ENCODE measurements around the gene PCYT2.

PCYT2 gene

DNA sequence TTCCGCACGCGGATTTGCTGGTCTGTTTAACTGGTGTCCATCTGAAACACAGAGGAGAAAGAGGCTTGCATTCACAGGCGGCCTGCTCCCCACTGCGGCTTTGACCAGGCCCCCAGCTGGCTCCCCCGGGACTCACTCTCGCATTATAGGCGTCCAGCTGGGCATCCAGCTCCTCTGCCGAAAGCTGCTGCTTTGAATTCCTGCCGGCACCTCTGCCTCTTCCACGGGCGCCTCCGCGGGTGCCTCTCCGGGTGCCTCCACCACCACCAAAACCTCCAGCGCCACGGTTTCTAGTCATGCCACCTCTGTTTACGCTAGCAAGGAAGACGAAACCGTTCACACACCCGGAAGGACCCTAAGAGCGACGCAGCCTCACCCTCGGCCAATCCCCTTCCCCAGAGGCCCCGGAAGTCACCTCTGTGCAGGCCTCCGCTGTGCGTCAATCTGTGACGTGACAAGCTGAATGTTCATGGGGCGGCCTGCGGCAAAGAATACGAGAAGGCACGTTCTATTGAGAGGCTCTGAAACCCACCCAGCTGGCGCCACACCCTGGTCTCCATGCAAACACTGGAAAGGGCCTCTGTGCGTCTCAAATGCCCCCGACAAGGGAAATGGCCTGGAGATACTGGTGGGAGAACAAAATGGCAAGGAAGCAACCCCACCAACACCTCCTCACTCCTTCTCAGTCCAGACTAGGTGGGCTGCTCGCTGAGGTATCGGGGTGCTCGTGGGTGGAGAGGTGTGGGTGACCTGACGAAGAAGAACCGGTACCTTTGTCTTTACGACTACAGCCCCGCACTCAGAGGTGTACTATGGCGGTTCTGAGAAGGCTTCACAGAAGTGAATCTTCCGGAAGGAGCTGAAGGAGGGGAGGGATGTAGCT lies 22.9 kb downstream of the PCYT2 start:
- no peaks in the 10 kb centered on the region for H3K27me3 Mint-ChIP-seq
- peak overlapping the region; percentile 89 for H3K4me3 Mint-ChIP-seq
- peaks cover 21% of the 10 kb centered on the region for H3K4me1 Mint-ChIP-seq
- H3K36me3 Mint-ChIP-seq, result peaks cover 15% of the 10 kb centered on the region
- no peaks in the 10 kb centered on the region for H3K9me3 Mint-ChIP-seq
- peak overlapping the region; percentile 59 for H3K27ac Mint-ChIP-seq

DNA sequence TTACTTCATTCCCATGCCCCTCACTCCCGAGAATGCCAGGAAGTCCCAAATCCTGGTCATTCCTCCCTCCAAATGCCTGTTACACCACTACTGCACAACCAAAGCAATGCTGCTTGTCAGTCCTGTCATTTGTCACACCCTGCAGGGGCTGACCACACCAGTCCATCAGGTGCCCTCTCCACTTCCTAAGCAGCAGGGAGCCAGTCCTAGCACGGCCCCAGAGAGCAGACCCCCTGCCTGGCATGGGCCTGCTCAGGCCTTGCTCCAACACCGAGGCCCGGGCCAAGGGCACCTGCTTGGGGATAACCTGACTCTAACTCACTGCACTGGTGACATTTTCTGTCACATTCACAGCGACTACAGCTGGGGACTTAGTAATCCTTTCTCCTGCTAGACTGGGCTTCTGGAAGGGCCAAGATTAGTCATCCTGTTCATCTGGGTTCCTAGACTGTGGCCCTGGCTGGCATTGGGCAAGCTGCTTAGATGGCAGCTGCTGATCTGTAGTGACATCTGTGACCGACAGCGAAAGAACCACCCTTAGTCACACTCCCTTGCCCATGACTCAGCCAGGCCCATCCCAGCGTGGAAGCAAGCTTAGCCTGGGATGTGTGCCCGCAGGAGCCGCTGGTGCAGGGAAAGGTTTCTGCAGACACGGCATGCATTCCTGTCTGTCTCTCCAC lies 25.2 kb downstream of the PCYT2 start:
- peaks cover 13% of the 10 kb centered on the region for H3K36me3 Mint-ChIP-seq
- H3K9me3 Mint-ChIP-seq, result no peaks in the 10 kb centered on the region
- peaks cover 18% of the 10 kb centered on the region for H3K4me1 Mint-ChIP-seq
- peak overlapping the region; percentile 80 for H3K27ac Mint-ChIP-seq
- no peak overlapping the region for H3K4me3 Mint-ChIP-seq
- no peaks in the 10 kb centered on the region for H3K27me3 Mint-ChIP-seq

DNA sequence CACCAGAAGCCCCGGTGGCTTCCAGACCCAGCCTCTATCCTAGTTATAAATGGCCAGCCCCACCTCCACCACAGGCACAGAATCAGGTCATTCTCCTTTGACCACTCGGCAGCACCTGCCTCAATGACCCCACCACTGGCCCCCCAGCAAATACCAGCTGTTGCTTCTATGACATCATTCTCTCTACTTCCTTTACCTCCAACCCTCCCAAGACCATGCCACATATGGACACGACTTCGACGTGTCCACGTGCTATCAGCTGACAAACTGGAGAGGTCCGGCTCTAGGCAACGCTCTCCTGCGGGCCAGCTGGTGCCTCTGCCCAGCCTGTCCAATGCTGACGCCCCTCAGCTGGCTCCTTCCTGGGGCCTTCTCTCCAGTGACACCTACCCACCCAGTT lies 25.7 kb downstream of the PCYT2 start:
- Mint-ChIP-seq H3K4me1 (peaks cover 18% of the 10 kb centered on the region), H3K4me3 (no peak overlapping the region), H3K9me3 (no peaks in the 10 kb centered on the region), H3K27ac (peak overlapping the region; percentile 80), H3K36me3 (peaks cover 13% of the 10 kb centered on the region), H3K27me3 (no peaks in the 10 kb centered on the region)

GRCh38 chr17:81884968-81885367 lies 26.2 kb downstream of the PCYT2 start:
- peaks cover 8% of the 10 kb centered on the region for H3K36me3 Mint-ChIP-seq
- no peak overlapping the region for H3K27ac Mint-ChIP-seq
- no peaks in the 10 kb centered on the region for H3K9me3 Mint-ChIP-seq
- H3K27me3 Mint-ChIP-seq, result no peaks in the 10 kb centered on the region
- H3K4me1 Mint-ChIP-seq, result peaks cover 18% of the 10 kb centered on the region
- H3K4me3 Mint-ChIP-seq, result no peak overlapping the region

- H3K36me3 Mint-ChIP-seq, result peaks cover 11% of the 10 kb centered on the region
Measured at GRCh38 chr17:81884520-81884919, 26.7 kb downstream of the PCYT2 start.

DNA sequence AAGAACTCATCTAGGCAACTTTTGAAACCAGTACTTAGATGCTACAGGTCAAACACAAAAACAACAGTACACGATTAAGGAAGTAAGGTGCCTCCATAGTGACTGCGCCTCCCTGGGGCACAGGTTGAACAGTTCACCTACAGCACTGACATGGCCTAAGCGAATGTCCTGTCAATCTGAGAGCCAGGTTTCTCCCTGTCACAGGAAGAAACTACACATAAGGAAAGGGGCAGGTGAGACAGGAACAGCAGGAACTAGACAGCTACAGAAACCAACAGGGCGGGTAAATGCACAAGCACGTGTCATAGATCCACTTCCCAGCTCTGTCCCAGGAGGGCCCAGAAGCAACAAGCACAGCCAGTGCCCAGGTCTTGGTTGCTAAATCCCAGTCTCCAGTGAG lies 32.1 kb downstream of the PCYT2 start:
- H3K4me1 Mint-ChIP-seq, result peaks cover 7% of the 10 kb centered on the region
- no peaks in the 10 kb centered on the region for H3K27me3 Mint-ChIP-seq
- H3K4me3 Mint-ChIP-seq, result no peak overlapping the region
- H3K9me3 Mint-ChIP-seq, result no peaks in the 10 kb centered on the region
- peaks cover 9% of the 10 kb centered on the region for H3K36me3 Mint-ChIP-seq
- no peak overlapping the region for H3K27ac Mint-ChIP-seq

More at GRCh38 chr17:81884520-81884919, 26.7 kb downstream of the PCYT2 start:
- H3K27ac Mint-ChIP-seq, result no peak overlapping the region
- H3K27me3 Mint-ChIP-seq, result no peaks in the 10 kb centered on the region
- peaks cover 18% of the 10 kb centered on the region for H3K4me1 Mint-ChIP-seq
- no peaks in the 10 kb centered on the region for H3K9me3 Mint-ChIP-seq
- H3K4me3 Mint-ChIP-seq, result no peak overlapping the region

GRCh38 chr17:81878294-81878693 lies 32.9 kb downstream of the PCYT2 start:
- Mint-ChIP-seq H3K9me3 (no peaks in the 10 kb centered on the region), H3K27me3 (no peaks in the 10 kb centered on the region), H3K4me1 (peaks cover 14% of the 10 kb centered on the region), H3K4me3 (no peak overlapping the region), H3K27ac (no peak overlapping the region), H3K36me3 (peaks cover 9% of the 10 kb centered on the region)

DNA sequence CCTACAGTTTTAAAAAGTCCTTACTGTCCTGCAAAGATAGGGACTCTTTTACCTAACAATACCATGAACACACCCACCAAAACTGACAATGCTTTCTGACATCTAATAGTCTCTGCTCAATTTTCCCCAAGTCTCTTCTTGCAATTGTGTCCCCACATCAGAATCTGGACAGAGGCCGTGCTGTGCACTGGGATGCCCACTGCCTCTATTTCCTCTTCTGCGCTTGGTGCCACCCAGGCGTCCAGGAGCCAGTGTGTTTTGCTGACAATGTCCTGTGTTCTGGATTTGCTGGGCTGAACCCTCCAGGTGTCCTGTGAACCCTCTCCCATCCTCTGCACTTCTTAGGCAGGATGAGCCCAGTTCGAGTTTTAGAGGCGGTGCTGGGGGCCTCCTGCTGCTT lies 33.6 kb downstream of the PCYT2 start:
- Mint-ChIP-seq H3K27ac (no peak overlapping the region), H3K4me1 (peaks cover 21% of the 10 kb centered on the region), H3K4me3 (no peak overlapping the region), H3K36me3 (peaks cover 9% of the 10 kb centered on the region), H3K27me3 (no peaks in the 10 kb centered on the region), H3K9me3 (no peaks in the 10 kb centered on the region)

- no peaks in the 10 kb centered on the region for H3K9me3 Mint-ChIP-seq
- peaks cover 41% of the 10 kb centered on the region for H3K4me1 Mint-ChIP-seq
- H3K4me3 Mint-ChIP-seq, result peak overlapping the region; percentile 82
- peaks cover 6% of the 10 kb centered on the region for H3K36me3 Mint-ChIP-seq
- H3K27me3 Mint-ChIP-seq, result no peaks in the 10 kb centered on the region
- H3K27ac Mint-ChIP-seq, result peak overlapping the region; percentile 97
Measured at GRCh38 chr17:81871387-81872230, 39.6 kb downstream of the PCYT2 start.

DNA sequence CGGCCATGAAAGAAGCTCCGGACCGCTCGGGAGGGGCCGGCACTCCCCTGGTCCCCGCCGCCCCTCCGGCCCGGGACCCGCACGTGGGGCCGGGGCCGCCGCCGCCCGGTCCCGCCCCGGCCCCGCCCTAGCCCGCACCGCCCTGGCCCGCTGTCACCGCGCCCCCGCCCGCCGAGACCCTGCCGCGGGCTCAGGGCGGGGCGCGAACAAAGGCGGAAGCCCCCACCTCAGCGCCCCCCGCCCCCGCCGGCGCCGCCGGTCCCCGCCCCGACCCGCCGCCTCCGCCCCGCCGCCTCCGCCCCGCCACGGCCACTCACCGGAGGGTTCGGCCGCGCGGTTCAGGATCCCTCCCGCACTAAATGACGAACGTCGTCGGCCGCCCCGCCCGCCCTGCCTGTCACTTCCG lies 40.2 kb downstream of the PCYT2 start, which contains the start of gene ARHGDIA:
TSS of gene ARHGDIA (minus strand) at position 357 of the 406 bp plus-strand sequence. CDS start 1,407 bp downstream, outside the sequence.
- H3K27me3 Mint-ChIP-seq, result no peaks in the 10 kb centered on the region
- H3K9me3 Mint-ChIP-seq, result no peaks in the 10 kb centered on the region
- H3K4me3 Mint-ChIP-seq, result peak within 1 kb of the TSS; percentile 92
- H3K36me3 Mint-ChIP-seq, result peaks cover 6% of the 10 kb centered on the region
- peaks cover 41% of the 10 kb centered on the region for H3K4me1 Mint-ChIP-seq
- peak within 1 kb of the TSS; percentile 97 for H3K27ac Mint-ChIP-seq

- Mint-ChIP-seq H3K27me3 (no peaks in the 10 kb centered on the region), H3K36me3 (peaks cover 6% of the 10 kb centered on the region), H3K4me1 (peaks cover 41% of the 10 kb centered on the region), H3K9me3 (no peaks in the 10 kb centered on the region), H3K27ac (peak overlapping the region; percentile 96), H3K4me3 (peak overlapping the region; percentile 92)
Measured at GRCh38 chr17:81870131-81870980, 40.8 kb downstream of the PCYT2 start.

- no peaks in the 10 kb centered on the region for H3K27me3 Mint-ChIP-seq
- peaks cover 6% of the 10 kb centered on the region for H3K36me3 Mint-ChIP-seq
- peaks cover 41% of the 10 kb centered on the region for H3K4me1 Mint-ChIP-seq
- H3K27ac Mint-ChIP-seq, result peak overlapping the region; percentile 96
- H3K4me3 Mint-ChIP-seq, result peak overlapping the region; percentile 92
- H3K9me3 Mint-ChIP-seq, result no peaks in the 10 kb centered on the region
Measured at GRCh38 chr17:81869221-81870130, 41.7 kb downstream of the PCYT2 start.

GRCh38 chr17:81868674-81869220 lies 42.5 kb downstream of the PCYT2 start:
- H3K36me3 Mint-ChIP-seq, result peaks cover 6% of the 10 kb centered on the region

More at GRCh38 chr17:81868674-81869220, 42.5 kb downstream of the PCYT2 start:
- Mint-ChIP-seq H3K27me3 (no peaks in the 10 kb centered on the region), H3K27ac (peak overlapping the region; percentile 59), H3K4me1 (peaks cover 41% of the 10 kb centered on the region), H3K4me3 (peak overlapping the region; percentile 92), H3K9me3 (no peaks in the 10 kb centered on the region)
